ENCODE results near the gene CALD1. TPM values are rescaled to one million over a fixed set of nuclear protein-coding genes. Genes with fewer than 3 reads are reported as not detected.

The CALD1 gene
- polyA plus RNA-seq, 1 donor from 2014 or later: 8.0 TPM

DNA sequence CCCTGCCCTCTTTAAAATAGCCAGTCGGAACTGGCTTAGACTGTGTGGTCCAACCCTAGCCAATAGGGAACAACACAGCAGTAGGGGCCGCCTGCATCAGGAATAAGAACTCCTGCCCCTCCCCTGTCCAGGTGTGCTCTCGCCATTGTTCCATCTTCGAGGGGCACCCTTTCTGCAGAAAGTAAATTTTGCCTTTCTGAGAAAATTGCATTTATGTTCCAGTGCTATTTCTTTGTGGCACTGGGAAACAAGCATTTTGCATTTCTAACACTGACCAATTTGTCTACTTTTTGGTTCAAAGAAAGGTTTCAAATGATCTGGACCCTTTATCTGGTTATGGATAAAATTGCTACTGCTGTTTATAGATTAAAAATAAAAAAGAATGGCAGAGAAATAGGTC lies 116.6 kb downstream of the CALD1 start:
- Histone ChIP-seq H3K4me3 (ENCODE audit: low read length) (no peak overlapping the region), H3K36me3 (ENCODE audit: insufficient read depth, low read length) (no peaks in the 10 kb centered on the region), H3K27me3 (ENCODE audit: insufficient read depth, low read depth, low read length) (no peaks in the 10 kb centered on the region), H3K9me2 (ENCODE audit: insufficient read depth, low read length) (no peaks in the 10 kb centered on the region), H3K27ac (ENCODE audit: low read length) (no peak overlapping the region), H2AFZ (ENCODE audit: low read depth, low read length) (no peak overlapping the region), H3F3A (ENCODE audit: insufficient read depth, low read length, poor library complexity, severe bottlenecking) (no peaks in the 10 kb centered on the region), H4K20me1 (ENCODE audit: insufficient read depth) (no peaks in the 10 kb centered on the region), H3K9me3 (ENCODE audit: low read length) (no peaks in the 10 kb centered on the region), H3K4me2 (ENCODE audit: low read length) (no peak overlapping the region), H3K9ac (ENCODE audit: low read length) (no peak overlapping the region), H3K79me2 (replicated peaks; ENCODE audit: insufficient read depth, low read length) (no peaks in the 10 kb centered on the region)
- no peak for TF ChIP-seq EP300 (conservative IDR thresholded peaks at IDR 0.05; ENCODE audit: poor library complexity, severe bottlenecking)
- TF ChIP-seq, protein P1, sequence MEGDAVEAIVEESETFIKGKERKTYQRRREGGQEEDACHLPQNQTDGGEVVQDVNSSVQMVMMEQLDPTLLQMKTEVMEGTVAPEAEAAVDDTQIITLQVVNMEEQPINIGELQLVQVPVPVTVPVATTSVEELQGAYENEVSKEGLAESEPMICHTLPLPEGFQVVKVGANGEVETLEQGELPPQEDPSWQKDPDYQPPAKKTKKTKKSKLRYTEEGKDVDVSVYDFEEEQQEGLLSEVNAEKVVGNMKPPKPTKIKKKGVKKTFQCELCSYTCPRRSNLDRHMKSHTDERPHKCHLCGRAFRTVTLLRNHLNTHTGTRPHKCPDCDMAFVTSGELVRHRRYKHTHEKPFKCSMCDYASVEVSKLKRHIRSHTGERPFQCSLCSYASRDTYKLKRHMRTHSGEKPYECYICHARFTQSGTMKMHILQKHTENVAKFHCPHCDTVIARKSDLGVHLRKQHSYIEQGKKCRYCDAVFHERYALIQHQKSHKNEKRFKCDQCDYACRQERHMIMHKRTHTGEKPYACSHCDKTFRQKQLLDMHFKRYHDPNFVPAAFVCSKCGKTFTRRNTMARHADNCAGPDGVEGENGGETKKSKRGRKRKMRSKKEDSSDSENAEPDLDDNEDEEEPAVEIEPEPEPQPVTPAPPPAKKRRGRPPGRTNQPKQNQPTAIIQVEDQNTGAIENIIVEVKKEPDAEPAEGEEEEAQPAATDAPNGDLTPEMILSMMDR (IDR thresholded peaks at IDR 0.05; ENCODE audit: poor library complexity, severe bottlenecking): no peak
- TF ChIP-seq, protein P2, sequence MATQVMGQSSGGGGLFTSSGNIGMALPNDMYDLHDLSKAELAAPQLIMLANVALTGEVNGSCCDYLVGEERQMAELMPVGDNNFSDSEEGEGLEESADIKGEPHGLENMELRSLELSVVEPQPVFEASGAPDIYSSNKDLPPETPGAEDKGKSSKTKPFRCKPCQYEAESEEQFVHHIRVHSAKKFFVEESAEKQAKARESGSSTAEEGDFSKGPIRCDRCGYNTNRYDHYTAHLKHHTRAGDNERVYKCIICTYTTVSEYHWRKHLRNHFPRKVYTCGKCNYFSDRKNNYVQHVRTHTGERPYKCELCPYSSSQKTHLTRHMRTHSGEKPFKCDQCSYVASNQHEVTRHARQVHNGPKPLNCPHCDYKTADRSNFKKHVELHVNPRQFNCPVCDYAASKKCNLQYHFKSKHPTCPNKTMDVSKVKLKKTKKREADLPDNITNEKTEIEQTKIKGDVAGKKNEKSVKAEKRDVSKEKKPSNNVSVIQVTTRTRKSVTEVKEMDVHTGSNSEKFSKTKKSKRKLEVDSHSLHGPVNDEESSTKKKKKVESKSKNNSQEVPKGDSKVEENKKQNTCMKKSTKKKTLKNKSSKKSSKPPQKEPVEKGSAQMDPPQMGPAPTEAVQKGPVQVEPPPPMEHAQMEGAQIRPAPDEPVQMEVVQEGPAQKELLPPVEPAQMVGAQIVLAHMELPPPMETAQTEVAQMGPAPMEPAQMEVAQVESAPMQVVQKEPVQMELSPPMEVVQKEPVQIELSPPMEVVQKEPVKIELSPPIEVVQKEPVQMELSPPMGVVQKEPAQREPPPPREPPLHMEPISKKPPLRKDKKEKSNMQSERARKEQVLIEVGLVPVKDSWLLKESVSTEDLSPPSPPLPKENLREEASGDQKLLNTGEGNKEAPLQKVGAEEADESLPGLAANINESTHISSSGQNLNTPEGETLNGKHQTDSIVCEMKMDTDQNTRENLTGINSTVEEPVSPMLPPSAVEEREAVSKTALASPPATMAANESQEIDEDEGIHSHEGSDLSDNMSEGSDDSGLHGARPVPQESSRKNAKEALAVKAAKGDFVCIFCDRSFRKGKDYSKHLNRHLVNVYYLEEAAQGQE (IDR thresholded peaks at IDR 0.05; ENCODE audit: borderline replicate concordance): no peak
- TF ChIP-seq TAF1 (IDR thresholded peaks at IDR 0.05; ENCODE audit: low read depth): no peak

DNA sequence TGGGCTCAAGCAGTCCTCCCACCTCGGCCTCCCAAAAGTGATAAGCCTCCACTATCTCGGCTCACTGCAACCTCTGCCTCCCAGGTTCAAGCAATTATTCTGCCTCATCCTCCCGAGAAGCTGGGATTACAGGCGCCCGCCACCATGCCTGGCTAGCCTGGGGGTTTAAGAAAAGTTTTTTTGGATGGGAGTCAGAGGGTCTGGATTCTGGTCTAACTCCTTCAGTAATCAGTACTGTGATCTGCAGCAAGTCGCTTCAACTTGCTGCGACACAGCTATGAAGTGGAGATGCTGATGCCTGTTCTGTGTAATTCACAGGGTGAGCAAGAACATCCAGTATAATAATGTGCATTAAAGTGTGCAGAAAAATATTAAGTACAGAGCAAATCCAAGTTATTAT lies 118.5 kb downstream of the CALD1 start:
- Histone ChIP-seq H3K79me2 (replicated peaks; ENCODE audit: insufficient read depth, low read length) (no peaks in the 10 kb centered on the region), H3K4me2 (ENCODE audit: low read length) (no peak overlapping the region), H3K4me3 (ENCODE audit: low read length) (no peak overlapping the region), H4K20me1 (ENCODE audit: insufficient read depth) (no peaks in the 10 kb centered on the region), H3K27me3 (ENCODE audit: insufficient read depth, low read depth, low read length) (no peaks in the 10 kb centered on the region), H3F3A (ENCODE audit: insufficient read depth, low read length, poor library complexity, severe bottlenecking) (no peaks in the 10 kb centered on the region), H3K9me2 (ENCODE audit: insufficient read depth, low read length) (no peaks in the 10 kb centered on the region), H2AFZ (ENCODE audit: low read depth, low read length) (no peak overlapping the region), H3K36me3 (ENCODE audit: insufficient read depth, low read length) (no peaks in the 10 kb centered on the region), H3K9me3 (ENCODE audit: low read length) (no peaks in the 10 kb centered on the region), H3K9ac (ENCODE audit: low read length) (no peak overlapping the region), H3K27ac (ENCODE audit: low read length) (no peak overlapping the region)
- no peak for TF ChIP-seq RAD21 (conservative IDR thresholded peaks at IDR 0.05)
- TF ChIP-seq EP300 (conservative IDR thresholded peaks at IDR 0.05; ENCODE audit: poor library complexity, severe bottlenecking): no peak
- TF ChIP-seq SMC3 (conservative IDR thresholded peaks at IDR 0.05; ENCODE audit: poor library complexity): no peak
- no peak for TF ChIP-seq EZH2 (IDR thresholded peaks at IDR 0.05; ENCODE audit: borderline replicate concordance, insufficient read depth, low read length, poor library complexity, severe bottlenecking)
- TF ChIP-seq, protein P1 (IDR thresholded peaks at IDR 0.05; ENCODE audit: poor library complexity, severe bottlenecking): no peak
- TF ChIP-seq, protein P2 (IDR thresholded peaks at IDR 0.05; ENCODE audit: borderline replicate concordance): no peak
- no peak for TF ChIP-seq MXI1 (conservative IDR thresholded peaks at IDR 0.05; ENCODE audit: poor library complexity, severe bottlenecking)
- no peak for TF ChIP-seq POLR2AphosphoS5 (IDR thresholded peaks at IDR 0.05)
- TF ChIP-seq TAF1 (IDR thresholded peaks at IDR 0.05; ENCODE audit: low read depth): no peak
